ENCODE results near the gene ELAVL2. TPM values are rescaled to one million over a fixed set of nuclear protein-coding genes. Genes with fewer than 3 reads are reported as not detected.

The ELAVL2 gene
- total RNA-seq, 5 donors from 2014 or later (not counting 1 experiment from before 2014, with no cell fraction given): 0.79 TPM; not detected in 4

DNA sequence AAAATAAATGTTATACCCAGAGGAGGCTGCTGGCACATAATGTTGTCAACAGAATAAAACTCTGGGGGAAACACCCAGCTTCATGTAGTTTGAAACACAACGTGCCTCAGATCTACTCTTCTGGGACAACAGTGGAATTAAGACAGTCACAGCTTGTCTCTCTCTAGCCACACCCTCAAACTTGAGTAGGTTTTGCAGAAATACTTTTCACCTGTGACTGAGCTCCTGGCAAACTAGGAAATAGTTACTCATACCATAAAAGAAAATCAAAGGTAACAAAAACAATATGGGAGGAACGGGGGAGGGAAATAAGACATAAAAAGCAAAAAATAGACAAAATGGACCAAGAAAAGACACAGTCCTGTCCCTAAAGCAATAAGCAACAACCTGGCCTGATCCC, 14.4 kb downstream of the ELAVL2 start:
- H3K27ac ChIP-seq (ENCODE audit: low read length): no peak overlapping the region
- H3K36me3 ChIP-seq (ENCODE audit: control insufficient read depth in 2 of 2, extremely low read depth in 1 of 2, insufficient read depth in 1 of 2, low read length in 1 of 2): no peaks in the 10 kb centered on the region
- H3K4me3 ChIP-seq (ENCODE audit: control insufficient read depth in 1 of 2, extremely low read depth in 1 of 2, low read length in 1 of 2): no peak overlapping the region
- no peaks in the 10 kb centered on the region for H3K9me3 ChIP-seq
- no peaks in the 10 kb centered on the region for H3K4me1 ChIP-seq (ENCODE audit: control insufficient read depth in 1 of 2, extremely low read depth in 1 of 2, insufficient read depth in 2 of 2, low read length in 2 of 2)
- 50% methylated on average over 1 of the region's 2 CpGs for WGBS (ENCODE audit: insufficient coverage)
- ATAC-seq (replicated peaks in 1 of 4) (no peak), DNase-seq (no peak)
- ChIA-PET CTCF (no interaction called here), POLR2A (interaction anchor here in 1 of 2 donors (0.6 kb wide), 1 partner anchor 8 kb away, joined by 6 read pairs; no protein-coding TSS in a partner anchor)
- no peaks in the 10 kb centered on the region for H3K27me3 ChIP-seq (replicated peaks in 1 of 2; ENCODE audit: control insufficient read depth in 2 of 2, extremely low read depth in 1 of 2, insufficient read depth in 2 of 2, low read length in 1 of 2)
- Mint-ChIP-seq H3K36me3 (no peaks in the 10 kb centered on the region), H3K9me3 (peaks cover 4 to 9% (median 6%) of the 10 kb centered on the region in 3 donors), H3K27me3 (no peaks in the 10 kb centered on the region), H3K4me1 (no peaks in the 10 kb centered on the region), H3K4me3 (no peak overlapping the region), H3K27ac (no peak overlapping the region)

DNA sequence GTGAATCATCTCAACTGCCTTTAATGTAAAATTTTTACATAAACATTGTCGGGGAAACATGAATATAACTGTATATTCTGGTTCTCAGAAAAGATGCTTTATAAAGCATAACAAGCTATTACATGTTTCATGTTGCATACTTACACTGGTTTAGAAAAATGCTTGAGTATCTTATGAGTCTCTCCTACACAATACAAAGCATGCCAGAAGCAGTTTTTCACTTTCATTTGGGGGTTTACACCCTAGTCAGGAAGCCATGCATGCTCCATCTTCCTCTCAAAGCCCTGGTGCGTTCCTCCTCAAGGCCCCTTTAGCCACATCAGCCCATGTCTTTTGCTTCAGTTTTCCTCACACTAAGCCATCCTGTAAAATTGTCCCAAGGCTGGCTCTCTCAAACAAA, 22.8 kb downstream of the ELAVL2 start:
- peaks cover 5 to 10% (median 6%) of the 10 kb centered on the region in 3 donors for H3K9me3 Mint-ChIP-seq
- Histone ChIP-seq H3K4me3 (ENCODE audit: control insufficient read depth in 1 of 2, extremely low read depth in 1 of 2, low read length in 1 of 2) (no peak overlapping the region), H3K27me3 (replicated peaks in 1 of 2; ENCODE audit: control insufficient read depth in 2 of 2, extremely low read depth in 1 of 2, insufficient read depth in 2 of 2, low read length in 1 of 2) (no peaks in the 10 kb centered on the region), H3K27ac (ENCODE audit: low read length) (no peak overlapping the region), H3K4me1 (ENCODE audit: control insufficient read depth in 1 of 2, extremely low read depth in 1 of 2, insufficient read depth in 2 of 2, low read length in 2 of 2) (no peaks in the 10 kb centered on the region), H3K36me3 (ENCODE audit: control insufficient read depth in 2 of 2, extremely low read depth in 1 of 2, insufficient read depth in 1 of 2, low read length in 1 of 2) (no peaks in the 10 kb centered on the region), H3K9me3 (no peaks in the 10 kb centered on the region)
- H3K27me3 Mint-ChIP-seq: no peaks in the 10 kb centered on the region
- H3K4me1 Mint-ChIP-seq: no peaks in the 10 kb centered on the region
- ChIA-PET CTCF (no interaction called here), POLR2A (no interaction called here)
- ATAC-seq (replicated peaks in 1 of 4) (no peak), DNase-seq (no peak)
- no peak overlapping the region for H3K4me3 Mint-ChIP-seq
- H3K27ac Mint-ChIP-seq: no peak overlapping the region
- no peaks in the 10 kb centered on the region for H3K36me3 Mint-ChIP-seq
- WGBS (ENCODE audit: insufficient coverage): 60% methylated on average over 1 of the region's 2 CpGs

DNA sequence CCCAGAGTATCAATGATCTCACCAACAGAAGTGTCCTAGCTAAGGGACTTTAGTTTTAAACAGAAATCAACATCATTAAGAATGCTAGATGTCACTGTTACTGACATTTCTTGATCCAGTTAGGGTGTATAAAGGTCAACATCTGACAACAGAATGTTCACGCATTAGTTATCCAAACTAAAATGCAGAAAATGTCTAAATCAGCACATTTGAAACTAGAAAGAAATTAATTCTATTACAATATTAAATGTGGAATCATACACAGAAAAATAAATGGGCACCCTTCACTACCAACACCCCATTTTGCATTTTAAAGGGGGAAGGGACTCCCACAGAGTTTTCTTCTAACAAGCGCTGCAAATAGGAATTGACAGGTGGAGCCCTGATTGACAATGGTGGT, 24.5 kb downstream of the ELAVL2 start:
- ATAC-seq (replicated peaks in 1 of 4) (no peak), DNase-seq (no peak)
- no peaks in the 10 kb centered on the region for H3K9me3 ChIP-seq
- no peaks in the 10 kb centered on the region for H3K4me1 ChIP-seq (ENCODE audit: control insufficient read depth in 1 of 2, extremely low read depth in 1 of 2, insufficient read depth in 2 of 2, low read length in 2 of 2)
- H3K36me3 Mint-ChIP-seq: no peaks in the 10 kb centered on the region
- no CpG with 5 or more reads among the region's 2 CpGs for WGBS (ENCODE audit: insufficient coverage)
- no peaks in the 10 kb centered on the region for H3K27me3 Mint-ChIP-seq
- H3K4me3 Mint-ChIP-seq: no peak overlapping the region
- no peaks in the 10 kb centered on the region for H3K4me1 Mint-ChIP-seq
- no peak overlapping the region for H3K27ac ChIP-seq (ENCODE audit: low read length)
- POLR2A ChIA-PET: no interaction called here
- no peaks in the 10 kb centered on the region for H3K27me3 ChIP-seq (replicated peaks in 1 of 2; ENCODE audit: control insufficient read depth in 2 of 2, extremely low read depth in 1 of 2, insufficient read depth in 2 of 2, low read length in 1 of 2)
- H3K4me3 ChIP-seq (ENCODE audit: control insufficient read depth in 1 of 2, extremely low read depth in 1 of 2, low read length in 1 of 2): no peak overlapping the region
- peaks cover 5 to 10% (median 6%) of the 10 kb centered on the region in 3 donors for H3K9me3 Mint-ChIP-seq
- H3K36me3 ChIP-seq (ENCODE audit: control insufficient read depth in 2 of 2, extremely low read depth in 1 of 2, insufficient read depth in 1 of 2, low read length in 1 of 2): no peaks in the 10 kb centered on the region
- no peak overlapping the region for H3K27ac Mint-ChIP-seq
- CTCF ChIA-PET: no interaction called here

DNA sequence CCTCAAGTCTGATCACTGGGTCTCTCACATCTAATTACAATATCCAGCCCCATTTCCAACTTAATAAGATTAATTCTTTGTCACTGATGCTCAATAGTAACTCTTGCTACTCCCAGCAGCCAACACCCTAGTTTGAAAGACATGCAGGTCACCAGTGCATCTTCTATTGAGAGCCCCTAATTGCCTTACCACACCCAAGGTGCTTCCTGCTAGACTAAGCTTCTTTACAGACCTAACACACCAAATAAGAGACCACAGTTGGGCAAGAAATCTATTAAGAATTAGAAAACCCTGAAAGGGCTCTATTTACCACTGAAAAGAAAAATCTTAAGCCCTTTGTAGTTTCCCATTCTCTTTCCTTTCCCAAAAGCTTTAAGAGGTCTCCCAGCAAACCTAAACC, 26.5 kb downstream of the ELAVL2 start:
- Histone ChIP-seq H3K9me3 (no peaks in the 10 kb centered on the region), H3K27ac (ENCODE audit: low read length) (no peak overlapping the region), H3K27me3 (replicated peaks in 1 of 2; ENCODE audit: control insufficient read depth in 2 of 2, extremely low read depth in 1 of 2, insufficient read depth in 2 of 2, low read length in 1 of 2) (no peaks in the 10 kb centered on the region), H3K4me1 (ENCODE audit: control insufficient read depth in 1 of 2, extremely low read depth in 1 of 2, insufficient read depth in 2 of 2, low read length in 2 of 2) (no peaks in the 10 kb centered on the region), H3K36me3 (ENCODE audit: control insufficient read depth in 2 of 2, extremely low read depth in 1 of 2, insufficient read depth in 1 of 2, low read length in 1 of 2) (no peaks in the 10 kb centered on the region), H3K4me3 (ENCODE audit: control insufficient read depth in 1 of 2, extremely low read depth in 1 of 2, low read length in 1 of 2) (no peak overlapping the region)
- peaks cover 5 to 10% (median 8%) of the 10 kb centered on the region in 3 donors for H3K9me3 Mint-ChIP-seq
- H3K27me3 Mint-ChIP-seq: no peaks in the 10 kb centered on the region
- no peaks in the 10 kb centered on the region for H3K36me3 Mint-ChIP-seq
- H3K27ac Mint-ChIP-seq: no peak overlapping the region
- DNase-seq (no peak), ATAC-seq (replicated peaks in 1 of 4) (no peak)
- POLR2A ChIA-PET: no interaction called here
- H3K4me3 Mint-ChIP-seq: no peak overlapping the region
- H3K4me1 Mint-ChIP-seq: no peaks in the 10 kb centered on the region
- CTCF ChIA-PET: interaction anchor here in 1 of 2 donors (0.6 kb wide), 1 partner anchor 23 kb away, joined by 3 read pairs; no protein-coding TSS in a partner anchor

DNA sequence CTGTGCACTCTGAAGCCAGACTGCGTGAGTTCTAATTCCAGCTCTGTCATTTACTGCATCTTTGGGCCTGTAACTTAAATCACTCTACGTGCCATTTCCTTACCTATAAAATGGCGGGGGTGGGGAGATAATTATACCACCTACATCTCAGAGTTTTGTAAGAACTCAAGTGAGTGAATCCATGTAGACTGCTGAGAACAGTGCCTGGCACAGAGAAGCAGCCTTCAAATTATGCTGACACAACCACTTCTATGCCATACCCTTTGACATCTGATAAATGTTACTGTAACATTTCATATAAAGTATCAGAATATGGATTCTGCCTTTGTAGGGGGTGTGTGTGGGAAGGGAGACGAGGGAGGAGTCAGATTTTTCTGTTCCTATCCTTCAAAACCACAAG, 27.7 kb downstream of the ELAVL2 start:
- no CpG with 5 or more reads among the region's 4 CpGs for WGBS (ENCODE audit: insufficient coverage)
- Histone ChIP-seq H3K27me3 (replicated peaks in 1 of 2; ENCODE audit: control insufficient read depth in 2 of 2, extremely low read depth in 1 of 2, insufficient read depth in 2 of 2, low read length in 1 of 2) (no peaks in the 10 kb centered on the region), H3K36me3 (ENCODE audit: control insufficient read depth in 2 of 2, extremely low read depth in 1 of 2, insufficient read depth in 1 of 2, low read length in 1 of 2) (no peaks in the 10 kb centered on the region), H3K4me3 (ENCODE audit: control insufficient read depth in 1 of 2, extremely low read depth in 1 of 2, low read length in 1 of 2) (no peak overlapping the region), H3K9me3 (no peaks in the 10 kb centered on the region), H3K4me1 (ENCODE audit: control insufficient read depth in 1 of 2, extremely low read depth in 1 of 2, insufficient read depth in 2 of 2, low read length in 2 of 2) (no peaks in the 10 kb centered on the region), H3K27ac (ENCODE audit: low read length) (no peak overlapping the region)
- ATAC-seq (replicated peaks in 1 of 4): no peak
- H3K4me1 Mint-ChIP-seq: no peaks in the 10 kb centered on the region
- H3K36me3 Mint-ChIP-seq: no peaks in the 10 kb centered on the region
- H3K27ac Mint-ChIP-seq: no peak overlapping the region
- CTCF ChIA-PET: no interaction called here
- no peak overlapping the region for H3K4me3 Mint-ChIP-seq
- H3K9me3 Mint-ChIP-seq: peaks cover 5 to 8% (median 5%) of the 10 kb centered on the region in 3 donors
- H3K27me3 Mint-ChIP-seq: no peaks in the 10 kb centered on the region
- DNase-seq: no peak
- POLR2A ChIA-PET: no interaction called here

DNA sequence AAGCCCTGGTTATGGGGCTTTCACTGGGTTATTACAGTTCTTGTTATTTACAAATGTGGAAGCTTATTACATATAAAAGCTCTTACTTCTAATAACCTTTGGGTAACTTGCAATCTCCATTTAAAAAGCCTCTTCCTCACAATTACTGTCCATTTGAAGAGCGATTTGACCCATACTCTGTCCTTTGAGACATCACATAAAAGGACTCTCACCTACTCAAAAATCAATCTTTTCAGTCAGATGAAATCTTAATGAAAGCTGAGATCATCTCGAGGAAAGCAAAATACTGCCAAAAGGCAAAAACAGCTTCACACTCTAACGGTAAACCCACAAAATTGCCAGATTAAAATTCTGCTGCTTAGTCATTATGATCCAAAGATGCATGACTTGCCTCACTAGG, 29.8 kb downstream of the ELAVL2 start:
- Histone ChIP-seq H3K4me1 (ENCODE audit: control insufficient read depth in 1 of 2, extremely low read depth in 1 of 2, insufficient read depth in 2 of 2, low read length in 2 of 2) (no peaks in the 10 kb centered on the region), H3K9me3 (peaks cover 2% of the 10 kb centered on the region), H3K27ac (ENCODE audit: low read length) (no peak overlapping the region), H3K27me3 (replicated peaks in 1 of 2; ENCODE audit: control insufficient read depth in 2 of 2, extremely low read depth in 1 of 2, insufficient read depth in 2 of 2, low read length in 1 of 2) (no peaks in the 10 kb centered on the region), H3K36me3 (ENCODE audit: control insufficient read depth in 2 of 2, extremely low read depth in 1 of 2, insufficient read depth in 1 of 2, low read length in 1 of 2) (no peaks in the 10 kb centered on the region), H3K4me3 (ENCODE audit: control insufficient read depth in 1 of 2, extremely low read depth in 1 of 2, low read length in 1 of 2) (no peak overlapping the region)
- Mint-ChIP-seq H3K9me3 (peaks cover 0 to 8% (median 5%) of the 10 kb centered on the region in 3 donors), H3K4me3 (no peak overlapping the region), H3K36me3 (no peaks in the 10 kb centered on the region), H3K27me3 (no peaks in the 10 kb centered on the region), H3K27ac (no peak overlapping the region), H3K4me1 (no peaks in the 10 kb centered on the region)
- POLR2A ChIA-PET: no interaction called here
- ATAC-seq (replicated peaks in 1 of 4) (no peak), DNase-seq (no peak)
- CTCF ChIA-PET: no interaction called here
- 83% methylated on average over 1 of the region's 3 CpGs for WGBS (ENCODE audit: insufficient coverage)

Data from T-cell (primary cell).